SK-N-SH treated with all-trans-retinoic acid at 6 μM for 48 hours (cell line): ENCODE data around the gene RHBDL2.

Experiments used
- CSDC2 ChIP-seq: fragments of 250-450 bp; sonication (Bioruptor Pico); IDR thresholded peaks from 2 replicates; pipeline ENCODE4 v1.5.0; 2020; ENCODE audit warnings: mild to moderate bottlenecking, moderate library complexity
- CSRNP3 ChIP-seq: fragments of 250-450 bp; sonication (Bioruptor Pico); IDR thresholded peaks from 2 replicates; pipeline ENCODE4 v1.5.1; 2021; ENCODE audit warnings: mild to moderate bottlenecking, moderate library complexity
- PATZ1 ChIP-seq: fragments of 250-450 bp; sonication (Bioruptor Pico); IDR thresholded peaks from 2 replicates; pipeline ENCODE4 v1.8.0; 2020; ENCODE audit warnings: mild to moderate bottlenecking, moderate library complexity, borderline replicate concordance
- SNAI2 ChIP-seq: fragments of 250-450 bp; sonication (Bioruptor Pico); IDR thresholded peaks from 2 replicates; pipeline ENCODE4 v1.5.0; 2020; ENCODE audit warnings: mild to moderate bottlenecking, moderate library complexity
- ZNF565 ChIP-seq: fragments of 450-650 bp; formaldehyde crosslinking; conservative IDR thresholded peaks from 2 replicates; pipeline ENCODE4 v1.5.0; 2020; ENCODE audit warnings: low read depth, mild to moderate bottlenecking, moderate library complexity

- TF ChIP-seq PATZ1 (CRISPR knock-in tag) (no peak), SNAI2 (CRISPR knock-in tag) (no peak), CSDC2 (no peak), ZNF565 (no peak), CSRNP3 (no peak)
Measured at GRCh38 chr1:38941093-38941492, 537 bp downstream of the RHBDL2 start.
